B cell (primary cell): ENCODE measurements around the gene TUBB4A. TPM values are rescaled to one million over a fixed set of nuclear protein-coding genes. Genes with fewer than 3 reads are reported as not detected.

Source experiments
- ATAC-seq: fragments of 200-7000 bp; cut with Tn5 transposase; one replicate; pipeline ENCODE4 v1.10.0; 2021; ENCODE audit warnings: low read depth, mild to moderate bottlenecking, moderate number of reproducible peaks, moderate library complexity
- CTCF ChIA-PET: fragments of 350-600 bp; sonication (Branson Sonifier 250); formaldehyde crosslinking; loops from one replicate; lab custom pipeline; 2021; ENCODE audit warnings: antibody characterized with exemption, inconsistent platforms; lab: Charles Lee
- POLR2A ChIA-PET: fragments of 350-600 bp; sonication (Branson Sonifier 250); formaldehyde crosslinking; loops from one replicate; lab custom pipeline; 2021; ENCODE audit warnings: antibody characterized with exemption; lab: Charles Lee
- DNase-seq: peaks from one replicate; pipeline ENCODE4 v3.0.0; 2013
- H2AFZ ChIP-seq: 2 replicates; pipeline ENCODE4 v1.6.1; 2012; ENCODE audit warnings: mild to moderate bottlenecking, low read depth, low read length; ENCODE audit not compliant: insufficient read depth, poor library complexity, severe bottlenecking
- H3K27ac ChIP-seq, 2 donors: 1 replicate in 1 of 2; 2 replicates in 1 of 2; pipeline ENCODE4 v1.5.1; 2012 to 2013; ENCODE audit warnings: low read length in 2 of 2, mild to moderate bottlenecking in 2 of 2, moderate library complexity in 1 of 2
- H3K27me3 ChIP-seq, 4 experiments: fragments of 200-600 bp in 1 of 4; sonication (generic) in 1 of 4; replicated peaks in 1 of 4; 1 replicate in 2 of 4; 2 replicates in 2 of 4; pipeline versions ENCODE4 v1.6.1 to v1.7.0; 2013 to 2016; ENCODE audit warnings: low read length in 3 of 4, mild to moderate bottlenecking in 2 of 4, mixed read lengths in 1 of 4, moderate library complexity in 1 of 4; ENCODE audit not compliant: insufficient read depth in 4 of 4, control insufficient read depth in 3 of 4; ENCODE audit errors: control extremely low read depth in 1 of 4
- H3K36me3 ChIP-seq, 2 experiments: replicated peaks in 1 of 2; 1 replicate in 1 of 2; 2 replicates in 1 of 2; pipeline versions ENCODE4 v1.6.1 to v1.7.1; 2013; ENCODE audit warnings: low read length in 1 of 2; ENCODE audit not compliant: insufficient read depth in 2 of 2, control insufficient read depth in 1 of 2; ENCODE audit errors: control extremely low read depth in 1 of 2, extremely low read depth in 1 of 2
- H3K4me1 ChIP-seq, 2 donors: fragments of 200-600 bp in 1 of 2; sonication (generic) in 1 of 2; 1 replicate in 1 of 2; 2 replicates in 1 of 2; pipeline versions ENCODE4 v1.5.1 to v1.6.1; 2013 to 2017; ENCODE audit warnings: low read length in 2 of 2; ENCODE audit not compliant: control insufficient read depth in 2 of 2, insufficient read depth in 2 of 2
- H3K4me2 ChIP-seq: replicated peaks from 2 replicates; pipeline ENCODE3; 2012; ENCODE audit warnings: mild to moderate bottlenecking, low read depth, low read length; ENCODE audit not compliant: poor library complexity, severe bottlenecking
- H3K4me3 ChIP-seq, 5 experiments: fragments of 200-600 bp in 1 of 5; sonication (generic) in 1 of 5; 1 replicate in 3 of 5; 2 replicates in 2 of 5; pipeline versions ENCODE4 v1.5.1 to v1.7.0; 2011 to 2016; ENCODE audit warnings: low read length in 4 of 5, mild to moderate bottlenecking in 4 of 5, low read depth in 2 of 5, control low read depth in 1 of 5, moderate library complexity in 1 of 5; ENCODE audit not compliant: insufficient read depth in 1 of 5; ENCODE audit errors: control extremely low read depth in 1 of 5, extremely low read depth in 1 of 5
- H3K79me2 ChIP-seq: fragments of 200-600 bp; sonication (generic); one replicate; pipeline ENCODE4 v1.6.0; 2016; ENCODE audit warnings: low read length; ENCODE audit not compliant: control insufficient read depth, insufficient read depth
- H3K9ac ChIP-seq: fragments of 200-600 bp; sonication (generic); 2 replicates; pipeline ENCODE4 v1.6.1; 2017; ENCODE audit warnings: mild to moderate bottlenecking, low read length, moderate library complexity
- H3K9me3 ChIP-seq, 3 donors: one replicate each; pipeline versions ENCODE4 v1.6.1 to v1.7.1; 2013; ENCODE audit warnings: low read length in 2 of 3; ENCODE audit not compliant: control insufficient read depth in 2 of 3, insufficient read depth in 1 of 3; ENCODE audit errors: control extremely low read depth in 1 of 3
- H4K20me1 ChIP-seq: 2 replicates; pipeline ENCODE4 v1.6.0; 2012; ENCODE audit warnings: mild to moderate bottlenecking, low read length; ENCODE audit not compliant: insufficient read depth, control insufficient read depth, poor library complexity, severe bottlenecking
- H3K27ac Mint-ChIP-seq: one replicate; pipeline ENCODE4 v1.8.0; 2021; ENCODE audit warnings: mixed read lengths
- H3K27me3 Mint-ChIP-seq: one replicate; pipeline ENCODE4 v1.8.0; 2021; ENCODE audit warnings: mixed read lengths
- H3K4me1 Mint-ChIP-seq: one replicate; pipeline ENCODE4 v1.8.0; 2021; ENCODE audit warnings: mixed read lengths
- H3K4me3 Mint-ChIP-seq: one replicate; pipeline ENCODE4 v1.8.0; 2021; ENCODE audit warnings: mixed read lengths
- H3K9me3 Mint-ChIP-seq: one replicate; pipeline ENCODE4 v1.8.0; 2022; ENCODE audit warnings: mixed read lengths; ENCODE audit not compliant: insufficient read depth
- CTCF ChIP-seq: fragments of 200-600 bp; IDR thresholded peaks from one replicate; pipeline ENCODE4 v1.8.0; 2022; ENCODE audit warnings: antibody characterized with exemption, mild to moderate bottlenecking
- EZH2 ChIP-seq: IDR thresholded peaks from 2 replicates; pipeline ENCODE4 v1.6.1; 2012; ENCODE audit warnings: borderline replicate concordance, low read depth, mild to moderate bottlenecking, moderate library complexity, low read length; ENCODE audit not compliant: insufficient read depth, poor library complexity, severe bottlenecking
- WGBS: methylation state at CpG from one replicate; pipeline ENCODE4 v1.1.5; 2013; ENCODE audit warnings: missing lambda C conversion rate; ENCODE audit not compliant: insufficient coverage; 5-methylcytosine and 5-hydroxymethylcytosine counted together
- intact Hi-C: fragments of 100-400 bp; cut with micrococcal nuclease; formaldehyde crosslinking; loops from one replicate; pipeline ENCODE4 v1.10.0; 2022
- polyA plus RNA-seq: library from polyadenylated mRNA; depleted of rRNA; stranded (reverse); fragments of >200 nt; gene quantifications from 2 replicates; pipeline ENCODE4 v1.2.3, GENCODE V29; 2012
- total RNA-seq, 2 donors: library from RNA; stranded (reverse); fragments of 120-200 nt in 1 of 2; gene quantifications; 1 replicate in 1 of 2; 2 replicates in 1 of 2; pipeline versions ENCODE4 v1.2.3 to v1.2.4, GENCODE V29; 2013 to 2022

Gene TUBB4A
- total and polyA plus RNA-seq, 2 donors (not counting 1 experiment from before 2014, with no cell fraction given), result 3.9 to 21.9 TPM

- Histone ChIP-seq H3K36me3 (no peaks in the 10 kb centered on the region), H4K20me1 (no peaks in the 10 kb centered on the region), H3K4me3 (no peak overlapping the region), H3K9ac (no peak overlapping the region), H3K79me2 (no peaks in the 10 kb centered on the region), H2AFZ (no peak overlapping the region), H3K4me2 (no peak overlapping the region), H3K27ac (no peak overlapping the region), H3K4me1 (peaks cover 21 to 37% of the 10 kb centered on the region in 2 donors), H3K9me3 (no peaks in the 10 kb centered on the region), H3K27me3 (no peaks in the 10 kb centered on the region)
- Mint-ChIP-seq H3K9me3 (no peaks in the 10 kb centered on the region), H3K27me3 (no peaks in the 10 kb centered on the region), H3K27ac (peak overlapping the region; percentile 46), H3K4me1 (peaks cover 31% of the 10 kb centered on the region), H3K4me3 (peak overlapping the region; percentile 73)
- ChIA-PET POLR2A (interaction anchor here (0.7 kb wide), 1 partner anchor 921 kb away, joined by 11 read pairs; no protein-coding TSS in a partner anchor), CTCF (interaction anchor here (4.0 to 4.1 kb wide), 2 partner anchors 116 to 349 kb away, joined by 49 to 52 read pairs; no protein-coding TSS in a partner anchor)
- ATAC-seq, result no peak
- 93% methylated on average over 13 of the region's 15 CpGs for WGBS
- intact Hi-C loops, result loop anchor here (5.0 kb wide), 1 partner anchor 37 kb away; no protein-coding TSS in a partner anchor
- TF ChIP-seq CTCF (no peak), EZH2 (no peak)
- no peak for DNase-seq
Measured at GRCh38 chr19:6514926-6515544, 12.9 kb upstream of the TUBB4A start.

- intact Hi-C loops, result no loop called here
- no peaks in the 10 kb centered on the region for H3K79me2 ChIP-seq
- H3K4me3 ChIP-seq, result no peak overlapping the region
- no peaks in the 10 kb centered on the region for H3K36me3 ChIP-seq
- ATAC-seq, result no peak
- Mint-ChIP-seq H3K27me3 (no peaks in the 10 kb centered on the region), H3K9me3 (no peaks in the 10 kb centered on the region), H3K4me3 (peak overlapping the region; percentile 32), H3K27ac (no peak overlapping the region), H3K4me1 (peaks cover 24% of the 10 kb centered on the region)
- TF ChIP-seq EZH2 (no peak), CTCF (no peak)
- no peak overlapping the region for H3K27ac ChIP-seq
- CTCF ChIA-PET, result no interaction called here
- POLR2A ChIA-PET, result interaction anchor here (0.6 kb wide), 1 partner anchor 33 kb away, joined by 7 read pairs; the partner anchor contains the start of gene DENND1C
- 85% methylated on average over 4 of the region's 9 CpGs for WGBS
- no peak for DNase-seq
- H2AFZ ChIP-seq, result no peak overlapping the region
- peaks cover 21 to 33% of the 10 kb centered on the region in 2 donors for H3K4me1 ChIP-seq
- H4K20me1 ChIP-seq, result no peaks in the 10 kb centered on the region
- H3K9me3 ChIP-seq, result no peaks in the 10 kb centered on the region
- H3K9ac ChIP-seq, result no peak overlapping the region
- no peak overlapping the region for H3K4me2 ChIP-seq
- no peaks in the 10 kb centered on the region for H3K27me3 ChIP-seq
Measured at GRCh38 chr19:6514089-6514488, 12.0 kb upstream of the TUBB4A start.
